Bone marrow (tissue), 2 donors: ENCODE results near the gene SLC9A9.
"Not testable (repeated sequence)": the region's sequence is repeated elsewhere in the genome, so short reads cannot be mapped to it uniquely, and the experiment has no call there.

ENCODE experiments used
- DNase-seq, 2 donors: peaks; one replicate each; lab custom pipeline; 2025; lab: John Stamatoyannopoulos, UW

The SLC9A9 gene

GRCh38 chr3:143847787-143848631 lies at the start of gene SLC9A9:
Gene SLC9A9 (minus strand): TSS chr3:143848468. CDS start chr3:143848322, 146 bp downstream.
- peak in 1 of 2 donors; percentile 49 for DNase-seq

DNA sequence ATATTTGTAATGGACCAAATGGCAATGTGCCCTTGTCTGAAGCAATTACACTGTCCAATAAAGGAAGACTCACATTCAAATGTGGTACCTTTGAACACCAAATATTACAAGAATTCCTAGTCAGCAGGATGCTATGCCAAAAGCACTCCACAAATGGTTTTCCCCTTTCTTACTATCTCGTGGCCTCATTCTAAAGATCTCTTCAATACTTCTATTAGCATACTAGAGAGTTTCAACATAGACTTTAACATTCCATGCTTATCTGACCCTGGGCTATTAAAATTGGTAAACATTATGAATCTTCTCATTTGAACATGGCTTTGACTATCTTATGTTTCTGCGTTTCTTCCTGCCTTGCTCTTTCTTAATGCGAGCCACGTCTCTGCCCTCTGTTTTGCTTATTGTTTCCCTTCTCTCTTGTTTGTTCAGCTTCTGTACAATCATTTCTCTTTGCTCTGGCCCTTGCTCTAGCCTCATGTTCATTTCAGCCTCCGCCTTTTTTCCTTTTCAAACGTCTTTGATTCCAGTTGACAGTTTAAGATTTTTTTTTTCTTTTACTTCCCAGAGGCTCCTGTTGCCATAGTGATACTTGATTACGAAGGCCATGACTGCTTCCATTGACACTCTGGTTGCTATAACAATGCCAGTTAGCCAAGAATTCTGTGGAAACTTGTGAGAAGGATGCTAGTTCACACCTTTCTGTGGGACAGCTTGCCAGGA lies 49.5 kb upstream of the SLC9A9 start:
- DNase-seq = no peak

DNA sequence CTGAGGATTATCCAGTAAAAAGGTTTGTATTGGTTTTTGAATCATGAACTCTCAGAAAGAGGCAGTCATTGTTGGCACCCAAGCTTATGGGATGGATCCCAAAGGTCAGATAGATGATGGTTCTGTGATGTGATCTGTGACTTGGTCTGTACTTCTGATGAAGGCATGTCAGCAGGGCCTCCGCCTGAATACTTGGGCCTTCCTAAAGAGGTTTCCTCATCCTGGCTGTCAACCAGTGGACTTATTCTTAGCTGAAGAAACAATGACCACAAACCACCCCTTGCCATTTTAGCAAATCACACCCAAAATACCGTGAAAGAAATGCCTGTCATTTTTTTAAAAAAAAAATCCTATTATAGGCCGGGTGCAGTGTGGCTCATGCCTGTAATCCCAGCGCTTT lies 48.2 kb upstream of the SLC9A9 start:
- DNase-seq = no peak

- DNase-seq = no peak
These were observed 47.5 kb upstream of the SLC9A9 start for GRCh38 chr3:143895805-143896204.

DNA sequence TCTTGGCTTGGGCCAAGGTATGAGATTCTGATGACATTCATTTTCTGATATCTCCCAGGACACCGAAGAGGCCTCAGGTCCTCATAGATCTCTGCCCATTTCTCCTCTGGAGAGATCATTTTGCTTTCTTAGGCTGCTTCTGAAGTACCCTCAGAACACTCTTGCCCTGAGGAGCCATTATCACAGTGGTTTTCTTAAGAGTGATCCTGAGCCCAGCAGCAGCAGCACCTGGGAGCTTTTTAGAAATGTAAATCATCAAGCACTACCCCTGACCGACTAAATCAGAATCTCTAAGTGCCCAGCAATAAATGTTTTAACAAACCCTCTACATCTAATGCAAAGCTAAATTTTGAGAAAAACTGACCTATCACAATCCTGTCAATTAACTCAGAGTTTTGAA lies 40.6 kb upstream of the SLC9A9 start:
- no peak for DNase-seq

DNA sequence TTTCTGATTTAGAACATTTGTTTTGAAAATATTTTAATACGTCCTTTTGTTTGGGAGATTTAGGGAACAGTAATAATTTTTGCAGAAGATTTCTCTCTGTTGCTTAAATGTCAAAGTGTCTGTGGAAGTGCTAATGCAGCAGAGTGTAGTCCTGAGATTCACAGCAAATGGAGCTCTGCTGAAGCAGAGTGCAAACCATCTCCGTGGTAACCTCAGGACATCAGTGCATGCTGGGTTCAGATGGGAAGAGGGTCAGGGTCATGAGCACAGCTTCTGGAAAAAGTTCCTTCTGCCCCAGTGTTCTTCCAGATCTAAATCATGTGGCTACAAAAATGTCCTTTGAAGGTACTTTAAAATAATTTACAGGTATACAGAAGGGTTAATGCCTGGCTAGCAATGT lies 39.9 kb upstream of the SLC9A9 start:
- DNase-seq = no peak

DNA sequence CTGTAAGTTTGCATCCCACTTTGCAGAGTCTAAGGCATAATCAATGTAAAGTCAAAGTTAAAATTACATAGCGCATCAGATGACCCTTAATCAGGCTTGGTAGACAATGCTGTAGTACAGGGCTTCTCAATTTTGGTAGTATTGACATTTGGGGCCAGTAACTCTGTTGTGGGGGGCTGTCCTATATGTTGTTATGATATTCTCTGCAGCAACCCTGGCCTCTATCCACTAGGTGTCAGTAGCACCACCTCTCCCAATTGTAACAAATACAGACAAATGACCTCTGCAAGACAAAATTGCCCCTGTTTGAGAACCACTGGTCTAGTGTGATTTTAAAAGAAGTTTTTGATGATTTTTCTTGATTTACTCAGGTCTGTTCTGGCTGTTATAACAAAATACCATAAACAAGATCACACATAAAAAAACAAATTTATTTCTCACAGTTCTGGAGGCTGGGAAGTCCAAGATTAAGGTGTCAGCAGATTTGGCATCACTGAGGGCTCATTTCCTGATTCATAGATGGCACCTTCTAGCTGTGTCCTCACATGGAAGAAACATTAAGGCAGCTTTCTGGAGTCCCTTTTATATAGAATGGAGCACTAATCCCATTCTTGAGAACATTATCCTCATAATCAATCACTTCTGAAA lies 37.6 kb upstream of the SLC9A9 start:
- DNase-seq = peak in 1 of 2 donors; percentile 35

DNA sequence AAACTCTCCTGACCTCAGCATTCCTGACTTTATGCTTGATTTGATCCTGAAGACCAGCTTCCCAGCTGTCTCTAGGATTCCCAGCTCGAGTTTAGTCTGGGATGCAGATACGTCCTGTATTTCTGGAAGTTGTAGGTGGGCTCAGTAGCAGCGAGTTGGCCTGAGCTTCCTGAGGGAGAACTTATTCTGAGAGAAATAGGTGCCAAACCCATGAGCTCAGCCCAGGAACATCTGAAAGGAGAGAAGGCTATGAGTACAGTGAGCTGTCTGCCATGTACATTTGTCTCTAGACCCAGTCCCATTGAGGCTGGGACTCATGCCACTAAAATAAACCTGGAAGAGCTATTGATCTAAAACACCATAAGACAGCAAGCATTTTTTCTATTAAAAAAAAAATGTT lies 36.6 kb upstream of the SLC9A9 start:
- no peak for DNase-seq

- DNase-seq = no peak
These were observed 34.9 kb upstream of the SLC9A9 start for GRCh38 chr3:143883151-143883550.

- no peak for DNase-seq
These were observed 32.8 kb upstream of the SLC9A9 start for GRCh38 chr3:143881095-143881494.

- DNase-seq = no peak
These were observed 27.3 kb upstream of the SLC9A9 start for GRCh38 chr3:143875546-143875945.

GRCh38 chr3:143873553-143873952 lies 25.3 kb upstream of the SLC9A9 start:
- not testable (repeated sequence) for DNase-seq

DNA sequence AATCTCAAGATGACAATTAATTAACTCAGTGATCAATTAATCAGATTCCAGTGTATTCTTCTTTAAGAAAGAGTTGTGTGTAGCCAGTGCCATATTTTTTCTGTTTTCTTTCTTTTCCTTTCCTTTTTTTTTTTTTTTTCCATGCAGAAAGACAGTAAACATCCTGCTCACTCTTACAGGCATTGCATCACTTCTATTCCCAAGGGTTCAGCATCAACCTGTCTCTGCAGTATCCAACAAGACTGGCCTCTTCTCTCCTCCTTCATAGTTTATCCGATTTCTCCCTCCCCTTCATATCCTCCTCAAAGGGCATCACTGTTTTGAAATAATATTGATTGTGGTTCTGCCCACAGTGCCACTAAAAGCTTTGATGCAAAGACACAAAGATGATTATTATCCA lies 17.0 kb upstream of the SLC9A9 start:
- DNase-seq = no peak

GRCh38 chr3:143859465-143860203 lies 11.4 kb upstream of the SLC9A9 start:
- DNase-seq = no peak

GRCh38 chr3:143856252-143856970 lies 8.1 kb upstream of the SLC9A9 start:
- DNase-seq = no peak

DNA sequence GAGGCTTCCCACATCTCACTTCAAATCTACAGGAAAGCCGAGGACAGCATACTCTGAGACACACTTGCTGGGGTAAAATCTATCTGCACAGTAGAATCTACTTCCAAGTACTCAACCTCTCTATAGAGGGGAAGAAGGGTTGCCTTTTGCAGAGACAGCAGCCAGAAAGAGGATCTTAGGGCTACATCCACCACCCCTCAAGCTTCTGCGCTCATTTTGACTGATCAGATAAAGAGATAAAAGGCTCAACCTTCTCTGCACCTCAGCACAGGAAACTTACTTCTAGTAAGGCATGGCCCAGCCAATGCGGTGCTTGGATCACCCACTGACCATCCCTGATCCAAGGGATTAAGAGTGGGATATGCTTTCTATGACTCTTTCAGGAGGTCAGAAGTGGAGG lies 6.9 kb upstream of the SLC9A9 start:
- DNase-seq = no peak

DNA sequence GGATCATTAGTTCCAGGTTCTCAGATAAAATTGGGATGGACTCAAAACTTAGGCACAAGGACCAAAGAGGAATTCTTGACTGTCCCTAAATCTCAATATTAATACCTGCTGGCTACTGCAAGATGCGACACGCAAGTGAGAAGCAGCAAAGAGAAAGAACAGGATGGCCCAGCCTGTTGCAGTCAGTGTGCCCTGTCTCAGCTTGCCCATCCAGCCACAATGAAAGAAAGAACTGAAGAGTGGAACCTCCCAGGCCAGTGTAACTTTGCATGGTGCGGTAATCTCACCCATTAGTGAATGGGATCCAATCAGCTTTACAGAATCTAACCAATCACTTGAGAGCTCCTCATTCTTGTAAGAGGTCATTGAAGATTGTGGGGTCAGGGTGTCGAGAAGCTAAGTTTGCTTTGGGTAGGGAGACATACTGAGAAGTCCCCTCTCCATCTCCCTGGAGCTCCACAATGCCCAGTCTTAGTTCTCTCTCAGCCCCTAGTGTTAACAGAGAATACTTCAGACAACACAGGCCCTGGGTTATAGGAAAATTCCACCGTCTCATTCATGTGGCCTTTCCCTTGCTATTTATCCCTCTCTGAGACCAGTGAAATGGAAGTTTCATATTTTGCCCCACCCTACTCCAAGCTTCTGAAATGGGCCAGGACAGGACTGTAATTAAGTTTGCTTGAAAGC lies 3.2 kb upstream of the SLC9A9 start:
- DNase-seq = no peak

- no peak for DNase-seq
These were observed 2.6 kb upstream of the SLC9A9 start for GRCh38 chr3:143850877-143851276.

DNA sequence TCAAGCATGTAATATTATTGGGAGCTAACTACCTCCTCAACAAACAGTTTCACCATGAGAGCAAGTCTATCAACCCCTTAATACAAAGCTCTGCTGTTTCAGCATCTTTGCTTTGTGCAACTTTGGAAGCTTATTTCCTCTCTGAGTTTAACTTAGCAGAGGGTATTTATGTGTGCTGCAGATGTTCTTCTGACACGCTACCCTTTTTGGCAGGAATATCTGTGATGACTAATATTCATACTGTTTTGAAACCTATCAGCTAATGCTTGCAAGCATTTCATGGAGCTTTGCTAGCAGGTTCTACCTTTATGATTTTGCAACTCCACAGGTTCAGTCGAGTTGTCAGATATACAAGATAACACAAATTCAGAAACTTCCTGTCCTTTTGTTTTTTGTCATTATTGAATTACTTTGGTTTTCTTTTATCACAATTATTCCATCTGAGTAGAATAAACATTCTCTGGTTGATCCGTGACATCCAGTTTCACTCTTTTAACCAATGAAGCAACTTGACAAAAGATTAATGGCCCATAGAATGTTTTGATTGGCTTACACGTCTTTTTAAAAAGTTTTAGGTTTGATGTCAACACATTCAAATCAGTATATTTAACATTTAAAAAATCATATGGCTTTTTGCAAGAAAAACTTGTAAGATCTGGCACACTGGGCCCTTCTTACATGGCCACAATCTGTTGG lies 1.7 kb upstream of the SLC9A9 start:
- DNase-seq = no peak

DNA sequence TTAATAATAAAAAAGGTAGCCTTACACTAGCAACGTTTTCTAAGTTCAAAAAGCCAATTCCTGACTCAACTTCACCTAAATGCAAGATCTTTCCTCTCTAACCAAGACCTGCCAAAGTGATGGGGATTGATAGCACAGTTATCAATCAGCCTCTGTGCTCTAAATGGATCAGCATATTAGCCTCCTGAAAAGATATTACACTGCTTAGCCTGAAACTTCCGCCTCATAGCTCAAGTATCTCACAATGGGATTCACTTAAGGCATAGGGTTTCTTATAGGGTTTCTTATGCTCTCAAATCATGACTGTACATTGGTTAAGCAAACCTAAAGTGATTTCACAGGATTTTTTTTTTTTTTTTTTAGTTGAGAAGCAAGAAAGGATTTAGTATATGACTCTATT lies 436 bp upstream of the SLC9A9 start:
- DNase-seq = no peak
